ENCODE results near the gene STK10.
"Not testable (repeated sequence)": the region's sequence is repeated elsewhere in the genome, so short reads cannot be mapped to it uniquely, and the experiment has no call there.

STK10 gene

GRCh38 chr5:172164769-172165212, 23.2 kb downstream of the STK10 start:
- no peak for DNase-seq

- no peak for DNase-seq
These were observed 24.7 kb downstream of the STK10 start for GRCh38 chr5:172163346-172163745.

GRCh38 chr5:172162987-172163343, 25.1 kb downstream of the STK10 start:
- no peak for DNase-seq

- no peak for DNase-seq
These were observed 25.6 kb downstream of the STK10 start for GRCh38 chr5:172162323-172162986.

GRCh38 chr5:172160506-172160905, 27.5 kb downstream of the STK10 start:
- DNase-seq, result no peak

- no peak for DNase-seq
These were observed 29.0 kb downstream of the STK10 start for GRCh38 chr5:172159016-172159415.

GRCh38 chr5:172156541-172156994, 31.5 kb downstream of the STK10 start:
- DNase-seq, result no peak

- DNase-seq, result not testable (repeated sequence)
These were observed 32.9 kb downstream of the STK10 start for GRCh38 chr5:172155101-172155500.

GRCh38 chr5:172153695-172154094, 34.3 kb downstream of the STK10 start:
- no peak for DNase-seq

- DNase-seq, result no peak
These were observed 36.3 kb downstream of the STK10 start for GRCh38 chr5:172151661-172152210.

GRCh38 chr5:172150514-172151425, 37.3 kb downstream of the STK10 start:
- peak; percentile 13 for DNase-seq

- not testable (repeated sequence) for DNase-seq
These were observed 38.5 kb downstream of the STK10 start for GRCh38 chr5:172149481-172149880.

- DNase-seq, result no peak
These were observed 39.0 kb downstream of the STK10 start for GRCh38 chr5:172149073-172149472.

- DNase-seq, result no peak
These were observed 39.6 kb downstream of the STK10 start for GRCh38 chr5:172148381-172148780.

GRCh38 chr5:172147857-172148256, 40.2 kb downstream of the STK10 start:
- no peak for DNase-seq

GRCh38 chr5:172146748-172147092, 41.3 kb downstream of the STK10 start:
- no peak for DNase-seq

- DNase-seq, result no peak
These were observed 41.9 kb downstream of the STK10 start for GRCh38 chr5:172145870-172146747.

- DNase-seq, result no peak
These were observed 42.8 kb downstream of the STK10 start for GRCh38 chr5:172144931-172145869.

- DNase-seq, result no peak
These were observed 43.7 kb downstream of the STK10 start for GRCh38 chr5:172144291-172144815.

- no peak for DNase-seq
These were observed 44.1 kb downstream of the STK10 start for GRCh38 chr5:172143875-172144274.

GRCh38 chr5:172142709-172143215, 45.3 kb downstream of the STK10 start:
- no peak for DNase-seq

All from stimulated activated CD4-positive, alpha-beta T cell treated with anti-CD3 and anti-CD28 coated beads, Interleukin-15, amount 100 ng/mL, for 24 hours (primary cell).